HL-60 (cell line): ENCODE data around the gene OPN1SW.

ENCODE experiments used
- DNase-seq, 2 experiments: peaks; one replicate each; pipeline ENCODE4 v3.0.0-alpha.2; 2010 to 2020; ENCODE audit warnings: low read depth in 1 of 2, low spot score in 1 of 2
- H3K27ac ChIP-seq: fragments of 250-450 bp; sonication (Bioruptor Pico); replicated peaks from 2 replicates; pipeline ENCODE4 v1.5.1; 2020; ENCODE audit warnings: mild to moderate bottlenecking, moderate library complexity
- H3K27me3 ChIP-seq: fragments of 250-450 bp; sonication (Bioruptor Pico); 2 replicates; pipeline ENCODE4 v1.5.1; 2021; ENCODE audit warnings: mild to moderate bottlenecking, moderate library complexity; ENCODE audit not compliant: insufficient read depth, poor library complexity, severe bottlenecking
- H3K4me3 ChIP-seq: replicated peaks from 2 replicates; pipeline ENCODE4 v1.5.1; 2011; ENCODE audit warnings: mild to moderate bottlenecking, control low read depth, low read length; ENCODE audit not compliant: insufficient read depth
- GABPA ChIP-seq: IDR thresholded peaks from 2 replicates; pipeline ENCODE4 v1.6.1; 2012; ENCODE audit warnings: low read depth
- POLR2AphosphoS5 ChIP-seq: IDR thresholded peaks from 2 replicates; pipeline ENCODE4 v1.6.1; 2012; ENCODE audit warnings: low read depth
- SPI1 ChIP-seq: IDR thresholded peaks from 2 replicates; pipeline ENCODE4 v1.6.1; 2012; ENCODE audit warnings: low read depth, mild to moderate bottlenecking, borderline replicate concordance
- TF ChIP-seq, protein P1 (sequence below): IDR thresholded peaks from 2 replicates; pipeline ENCODE4 v1.6.1; 2012; ENCODE audit warnings: low read depth; ENCODE audit not compliant: insufficient replicate concordance
- TF ChIP-seq, protein P2 (sequence below): IDR thresholded peaks from one replicate; pipeline ENCODE4 v1.5.1; 2011; ENCODE audit warnings: low read length, control low read depth, inconsistent platforms; ENCODE audit not compliant: insufficient read depth

The OPN1SW gene

DNA sequence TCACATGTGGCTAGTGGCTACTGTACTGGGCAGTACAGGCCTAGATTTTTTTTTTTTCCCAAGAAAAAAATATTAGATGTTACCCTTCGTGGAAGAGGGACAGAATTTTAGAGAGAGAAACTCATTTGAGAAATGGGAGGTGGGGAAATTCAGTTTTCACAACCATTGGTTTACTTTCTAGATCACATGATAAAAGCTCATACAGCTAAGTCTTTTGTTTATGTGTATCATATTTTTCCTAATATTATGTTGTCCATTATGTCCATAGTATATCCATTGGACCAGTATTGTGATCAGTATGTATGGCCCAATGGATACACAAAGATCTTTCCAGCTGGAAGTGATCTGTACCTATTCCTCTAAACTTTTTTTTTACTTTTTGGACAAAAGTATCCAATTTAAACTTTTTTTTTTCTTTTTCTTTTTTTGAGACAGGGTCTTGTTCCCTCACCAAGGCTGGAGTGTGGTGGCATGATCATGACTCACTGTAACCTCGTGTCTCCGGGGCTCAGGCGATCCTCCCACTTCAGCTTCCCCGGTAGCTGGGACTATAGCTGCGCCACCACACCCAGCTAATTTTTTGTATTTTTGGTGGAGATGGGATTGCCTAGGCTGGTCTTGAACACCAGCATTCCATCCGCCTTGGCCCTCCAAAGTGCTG is 32.4 kb downstream of the OPN1SW start:
- no peak for TF ChIP-seq GABPA
- TF ChIP-seq, protein P1, sequence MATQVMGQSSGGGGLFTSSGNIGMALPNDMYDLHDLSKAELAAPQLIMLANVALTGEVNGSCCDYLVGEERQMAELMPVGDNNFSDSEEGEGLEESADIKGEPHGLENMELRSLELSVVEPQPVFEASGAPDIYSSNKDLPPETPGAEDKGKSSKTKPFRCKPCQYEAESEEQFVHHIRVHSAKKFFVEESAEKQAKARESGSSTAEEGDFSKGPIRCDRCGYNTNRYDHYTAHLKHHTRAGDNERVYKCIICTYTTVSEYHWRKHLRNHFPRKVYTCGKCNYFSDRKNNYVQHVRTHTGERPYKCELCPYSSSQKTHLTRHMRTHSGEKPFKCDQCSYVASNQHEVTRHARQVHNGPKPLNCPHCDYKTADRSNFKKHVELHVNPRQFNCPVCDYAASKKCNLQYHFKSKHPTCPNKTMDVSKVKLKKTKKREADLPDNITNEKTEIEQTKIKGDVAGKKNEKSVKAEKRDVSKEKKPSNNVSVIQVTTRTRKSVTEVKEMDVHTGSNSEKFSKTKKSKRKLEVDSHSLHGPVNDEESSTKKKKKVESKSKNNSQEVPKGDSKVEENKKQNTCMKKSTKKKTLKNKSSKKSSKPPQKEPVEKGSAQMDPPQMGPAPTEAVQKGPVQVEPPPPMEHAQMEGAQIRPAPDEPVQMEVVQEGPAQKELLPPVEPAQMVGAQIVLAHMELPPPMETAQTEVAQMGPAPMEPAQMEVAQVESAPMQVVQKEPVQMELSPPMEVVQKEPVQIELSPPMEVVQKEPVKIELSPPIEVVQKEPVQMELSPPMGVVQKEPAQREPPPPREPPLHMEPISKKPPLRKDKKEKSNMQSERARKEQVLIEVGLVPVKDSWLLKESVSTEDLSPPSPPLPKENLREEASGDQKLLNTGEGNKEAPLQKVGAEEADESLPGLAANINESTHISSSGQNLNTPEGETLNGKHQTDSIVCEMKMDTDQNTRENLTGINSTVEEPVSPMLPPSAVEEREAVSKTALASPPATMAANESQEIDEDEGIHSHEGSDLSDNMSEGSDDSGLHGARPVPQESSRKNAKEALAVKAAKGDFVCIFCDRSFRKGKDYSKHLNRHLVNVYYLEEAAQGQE = no peak
- TF ChIP-seq, protein P2, sequence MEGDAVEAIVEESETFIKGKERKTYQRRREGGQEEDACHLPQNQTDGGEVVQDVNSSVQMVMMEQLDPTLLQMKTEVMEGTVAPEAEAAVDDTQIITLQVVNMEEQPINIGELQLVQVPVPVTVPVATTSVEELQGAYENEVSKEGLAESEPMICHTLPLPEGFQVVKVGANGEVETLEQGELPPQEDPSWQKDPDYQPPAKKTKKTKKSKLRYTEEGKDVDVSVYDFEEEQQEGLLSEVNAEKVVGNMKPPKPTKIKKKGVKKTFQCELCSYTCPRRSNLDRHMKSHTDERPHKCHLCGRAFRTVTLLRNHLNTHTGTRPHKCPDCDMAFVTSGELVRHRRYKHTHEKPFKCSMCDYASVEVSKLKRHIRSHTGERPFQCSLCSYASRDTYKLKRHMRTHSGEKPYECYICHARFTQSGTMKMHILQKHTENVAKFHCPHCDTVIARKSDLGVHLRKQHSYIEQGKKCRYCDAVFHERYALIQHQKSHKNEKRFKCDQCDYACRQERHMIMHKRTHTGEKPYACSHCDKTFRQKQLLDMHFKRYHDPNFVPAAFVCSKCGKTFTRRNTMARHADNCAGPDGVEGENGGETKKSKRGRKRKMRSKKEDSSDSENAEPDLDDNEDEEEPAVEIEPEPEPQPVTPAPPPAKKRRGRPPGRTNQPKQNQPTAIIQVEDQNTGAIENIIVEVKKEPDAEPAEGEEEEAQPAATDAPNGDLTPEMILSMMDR = no peak
- no peak for TF ChIP-seq POLR2AphosphoS5
- TF ChIP-seq SPI1 = no peak
- Histone ChIP-seq H3K27ac (no peak overlapping the region), H3K27me3 (no peaks in the 10 kb centered on the region), H3K4me3 (no peak overlapping the region)
- DNase-seq = no peak

DNA sequence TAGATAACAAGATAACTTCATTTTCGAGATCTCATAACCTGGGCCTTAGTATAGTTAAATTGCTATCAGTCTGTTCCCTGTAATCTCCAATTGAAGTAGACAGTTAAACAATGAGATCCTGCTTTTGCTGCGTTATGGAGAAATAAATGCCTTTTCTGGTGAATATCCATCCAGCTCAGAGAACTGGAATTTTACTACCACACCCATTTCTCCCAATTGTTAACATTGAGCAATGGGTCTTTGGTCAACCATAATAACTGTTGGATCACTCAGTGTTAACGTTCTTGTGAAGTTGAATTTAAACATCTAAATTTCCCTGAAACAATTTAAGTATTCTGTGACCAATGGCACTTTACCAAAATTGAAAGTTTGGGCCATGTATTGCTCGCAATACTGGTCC is 33.4 kb downstream of the OPN1SW start:
- TF ChIP-seq SPI1 (no peak), POLR2AphosphoS5 (no peak), GABPA (no peak)
- TF ChIP-seq, protein P1 = no peak
- TF ChIP-seq, protein P2 = no peak
- Histone ChIP-seq H3K27ac (no peak overlapping the region), H3K4me3 (no peak overlapping the region), H3K27me3 (no peaks in the 10 kb centered on the region)
- DNase-seq = no peak

DNA sequence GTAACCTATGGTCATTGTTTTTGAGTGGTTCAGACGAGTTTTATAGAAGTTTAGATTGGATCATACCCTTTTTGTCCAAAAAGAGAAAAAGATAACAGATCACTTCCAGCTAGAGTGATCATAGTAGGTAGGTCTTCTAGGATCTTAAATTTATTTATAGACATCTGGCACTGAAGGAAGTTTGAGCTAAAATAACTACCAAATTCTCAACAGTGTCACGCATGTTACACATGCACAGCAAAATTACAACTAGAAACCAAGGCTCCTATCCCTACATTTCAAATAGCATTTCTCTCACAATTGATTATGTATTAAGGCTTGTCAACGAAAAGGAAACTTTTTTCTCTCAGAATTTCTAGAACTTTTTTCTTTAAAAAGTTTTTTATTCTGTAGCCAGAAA is 34.1 kb downstream of the OPN1SW start:
- TF ChIP-seq, protein P1 = no peak
- TF ChIP-seq, protein P2 = no peak
- no peak for TF ChIP-seq GABPA
- no peak for TF ChIP-seq POLR2AphosphoS5
- no peak for TF ChIP-seq SPI1
- H3K27me3 ChIP-seq = no peaks in the 10 kb centered on the region
- H3K4me3 ChIP-seq = no peak overlapping the region
- no peak for DNase-seq
- H3K27ac ChIP-seq = no peak overlapping the region
